Smooth muscle cell (in vitro differentiated cells): ENCODE measurements around the gene UNC93A. TPM values are rescaled to one million over a fixed set of nuclear protein-coding genes. Genes with fewer than 3 reads are reported as not detected.

Experiments
- DNase-seq: peaks from one replicate; lab custom pipeline; 2025; ENCODE audit not compliant: unreplicated experiment; lab: John Stamatoyannopoulos, UW
- H2AFZ ChIP-seq: fragments of 200-600 bp; sonication (generic); 2 replicates; pipeline ENCODE4 v1.6.0; 2016; ENCODE audit warnings: antibody characterized with exemption, low read depth, mild to moderate bottlenecking
- H3F3A ChIP-seq: fragments of 200-600 bp; sonication (generic); 2 replicates; pipeline ENCODE4 v1.6.0; 2017; ENCODE audit warnings: antibody characterized with exemption, low read depth
- H3K27ac ChIP-seq: fragments of 200-600 bp; sonication (generic); 2 replicates; pipeline ENCODE4 v1.5.1; 2016; ENCODE audit warnings: low read depth, mild to moderate bottlenecking
- H3K27me3 ChIP-seq: fragments of 200-600 bp; sonication (generic); 2 replicates; pipeline ENCODE4 v1.6.1; 2016; ENCODE audit warnings: low read depth, mild to moderate bottlenecking
- H3K36me3 ChIP-seq: fragments of 200-600 bp; sonication (generic); 2 replicates; pipeline ENCODE4 v1.5.1; 2016; ENCODE audit warnings: low read depth
- H3K4me1 ChIP-seq: fragments of 200-600 bp; sonication (generic); 2 replicates; pipeline ENCODE4 v1.5.1; 2016; ENCODE audit warnings: low read depth
- H3K4me2 ChIP-seq: fragments of 200-600 bp; sonication (generic); 2 replicates; pipeline ENCODE4 v1.6.0; 2016; ENCODE audit warnings: mild to moderate bottlenecking
- H3K4me3 ChIP-seq: fragments of 200-600 bp; sonication (generic); 2 replicates; pipeline ENCODE4 v1.5.1; 2016; ENCODE audit warnings: mild to moderate bottlenecking
- H3K79me2 ChIP-seq: fragments of 200-600 bp; sonication (generic); 2 replicates; pipeline ENCODE4 v1.6.0; 2016; ENCODE audit warnings: low read depth, mild to moderate bottlenecking
- H3K9ac ChIP-seq: fragments of 200-600 bp; sonication (generic); 2 replicates; pipeline ENCODE4 v1.6.0; 2016; ENCODE audit warnings: low read depth
- H3K9me3 ChIP-seq: fragments of 200-600 bp; sonication (generic); replicated peaks from 2 replicates; pipeline ENCODE4 v1.5.1; 2016; ENCODE audit warnings: low read depth
- H4K20me1 ChIP-seq: fragments of 200-600 bp; sonication (generic); 2 replicates; pipeline ENCODE4 v1.6.0; 2016; ENCODE audit warnings: low read depth
- CTCF ChIP-seq: fragments of 200-600 bp; sonication (generic); IDR thresholded peaks from 2 replicates; pipeline ENCODE4 v1.5.1; 2017; ENCODE audit warnings: borderline replicate concordance, mild to moderate bottlenecking, antibody characterized with exemption; ENCODE audit not compliant: insufficient read depth, poor library complexity, severe bottlenecking
- WGBS: methylation state at CpG from one replicate; pipeline ENCODE4 v1.1.7; 2016; ENCODE audit warnings: low lambda C conversion rate; 5-methylcytosine and 5-hydroxymethylcytosine counted together
- polyA plus RNA-seq: library from polyadenylated mRNA; unstranded; fragments of >200 nt; fragmentation: Nextera tagmentation; extraction: Ambion mirVana; gene quantifications from 2 replicates; pipeline ENCODE4 v1.2.1, GENCODE V29; 2016
- total RNA-seq: library from RNA; depleted of rRNA; stranded (reverse); fragments of >200 nt; gene quantifications from 2 replicates; pipeline ENCODE4 v1.2.3, GENCODE V29; 2014

The UNC93A gene
- total and polyA plus RNA-seq, 2 experiments from 2014 or later = not detected

- H3K9me3 ChIP-seq = no peaks in the 10 kb centered on the region
- H3K27me3 ChIP-seq = no peaks in the 10 kb centered on the region
- no peak overlapping the region for H3K27ac ChIP-seq
- no peak overlapping the region for H2AFZ ChIP-seq
- no peak overlapping the region for H3K9ac ChIP-seq
- H3K4me1 ChIP-seq = no peaks in the 10 kb centered on the region
- no peaks in the 10 kb centered on the region for H3K79me2 ChIP-seq
- H3K36me3 ChIP-seq = no peaks in the 10 kb centered on the region
- H4K20me1 ChIP-seq = no peaks in the 10 kb centered on the region
- TF ChIP-seq CTCF = no peak
- WGBS = 98% methylated on average over 16 of the region's 16 CpGs
- H3F3A ChIP-seq = no peaks in the 10 kb centered on the region
- no peak overlapping the region for H3K4me2 ChIP-seq
- DNase-seq = no peak
- H3K4me3 ChIP-seq = no peak overlapping the region
Observed at GRCh38 chr6:167299641-167300308, 8.7 kb downstream of the UNC93A start.

GRCh38 chr6:167300902-167301777, 10.0 kb downstream of the UNC93A start:
- no peak overlapping the region for H3K4me3 ChIP-seq
- H3K4me2 ChIP-seq = no peak overlapping the region
- no peaks in the 10 kb centered on the region for H3F3A ChIP-seq
- 93% methylated on average over 9 of the region's 9 CpGs for WGBS
- DNase-seq = no peak
- no peaks in the 10 kb centered on the region for H3K9me3 ChIP-seq
- no peak for TF ChIP-seq CTCF
- H3K9ac ChIP-seq = no peak overlapping the region
- no peaks in the 10 kb centered on the region for H3K4me1 ChIP-seq
- H4K20me1 ChIP-seq = no peaks in the 10 kb centered on the region
- H3K79me2 ChIP-seq = no peaks in the 10 kb centered on the region
- no peak overlapping the region for H3K27ac ChIP-seq
- no peaks in the 10 kb centered on the region for H3K36me3 ChIP-seq
- no peaks in the 10 kb centered on the region for H3K27me3 ChIP-seq
- no peak overlapping the region for H2AFZ ChIP-seq

- DNase-seq = no peak
- no peaks in the 10 kb centered on the region for H3K9me3 ChIP-seq
- no peak for TF ChIP-seq CTCF
Observed at GRCh38 chr6:167302074-167302473, 11.0 kb downstream of the UNC93A start.

More at GRCh38 chr6:167302074-167302473, 11.0 kb downstream of the UNC93A start:
- Histone ChIP-seq H4K20me1 (no peaks in the 10 kb centered on the region), H3K27me3 (no peaks in the 10 kb centered on the region), H3K36me3 (no peaks in the 10 kb centered on the region), H3F3A (no peaks in the 10 kb centered on the region), H3K4me1 (no peaks in the 10 kb centered on the region), H3K79me2 (no peaks in the 10 kb centered on the region), H3K4me3 (no peak overlapping the region), H3K27ac (no peak overlapping the region), H2AFZ (no peak overlapping the region), H3K4me2 (no peak overlapping the region), H3K9ac (no peak overlapping the region)
- WGBS = 83% methylated on average over 9 of the region's 9 CpGs
